Ishikawa (cell line): ENCODE measurements around the gene SLC6A11.

ENCODE experiments used
- EGR1 ChIP-seq: IDR thresholded peaks from 2 replicates; pipeline ENCODE4 v1.6.1; 2012
- EP300 ChIP-seq: IDR thresholded peaks from 2 replicates; pipeline ENCODE4 v1.6.1; 2012; ENCODE audit warnings: borderline replicate concordance
- RAD21 ChIP-seq: IDR thresholded peaks from 2 replicates; pipeline ENCODE4 v1.6.1; 2012; ENCODE audit warnings: low read depth
- USF1 ChIP-seq: IDR thresholded peaks from 2 replicates; pipeline ENCODE4 v1.6.1; 2012
- YY1 ChIP-seq: IDR thresholded peaks from 2 replicates; pipeline ENCODE4 v1.6.1; 2012; ENCODE audit warnings: low read depth

GRCh38 chr3:10774825-10775224 is 41.2 kb upstream of the SLC6A11 start:
- no peak for TF ChIP-seq USF1
- TF ChIP-seq EP300 = no peak
- no peak for TF ChIP-seq RAD21
- no peak for TF ChIP-seq EGR1
- TF ChIP-seq YY1 = no peak
